Activated CD4-positive, alpha-beta T cell treated with anti-CD3 and anti-CD28 coated beads for 48 hours (primary cell): Measurements from ENCODE around the gene FDXACB1.

Experiments used
- DNase-seq: peaks from one replicate; pipeline ENCODE4 v3.0.0-alpha.2; 2020

FDXACB1 gene

DNA sequence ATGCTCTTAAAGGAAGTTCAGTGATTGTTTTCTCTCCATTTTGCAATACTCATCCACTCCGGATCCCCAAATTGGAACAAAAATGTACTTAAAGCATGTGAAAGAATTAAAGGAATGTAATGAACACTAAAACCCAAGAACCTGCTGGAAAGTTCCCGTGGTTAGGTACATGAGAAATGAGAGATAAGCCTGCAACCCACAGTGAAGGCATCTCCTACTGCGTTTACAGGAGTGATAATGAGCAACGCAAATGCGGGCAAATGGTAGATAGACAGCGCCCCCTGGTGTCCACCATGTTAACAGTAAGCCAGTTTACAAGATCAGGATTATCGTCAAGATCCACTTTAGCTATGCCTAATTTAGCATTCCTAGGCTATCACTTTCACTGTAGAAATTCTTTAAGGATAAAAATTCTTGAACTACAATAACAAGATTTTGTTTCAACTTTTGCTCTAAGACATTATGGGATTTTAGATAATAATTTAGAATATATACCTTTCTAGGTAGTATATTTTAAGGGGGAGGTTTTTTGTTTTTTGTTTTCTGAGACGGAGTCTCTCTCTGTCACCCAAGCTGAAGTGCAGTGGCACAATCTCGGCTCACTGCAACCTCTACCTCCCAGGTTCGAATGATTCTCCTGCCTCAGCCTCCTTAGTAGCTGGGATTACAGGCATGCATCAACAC is 37.5 kb downstream of the FDXACB1 start:
- DNase-seq, result peak; percentile 93

DNA sequence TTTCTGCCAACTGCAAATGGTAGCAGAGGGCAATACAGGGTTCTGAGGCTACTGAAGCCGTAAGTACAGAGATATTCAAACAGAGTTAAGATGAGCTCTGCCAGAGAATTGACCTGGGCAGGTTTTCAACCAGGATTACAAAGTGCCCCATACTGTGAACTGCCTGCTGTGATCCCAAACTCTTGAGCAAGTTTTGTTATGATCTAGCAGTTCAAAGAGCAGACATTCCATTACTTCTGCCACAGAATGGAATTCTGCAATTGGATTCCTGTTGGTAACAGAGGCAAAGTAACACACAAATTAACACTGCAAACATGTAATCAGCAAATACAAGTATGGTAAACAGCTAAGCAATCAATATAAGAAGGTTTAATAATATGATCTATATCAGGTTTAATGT is 38.8 kb downstream of the FDXACB1 start:
- DNase-seq, result no peak

- DNase-seq, result no peak
Observed at GRCh38 chr11:111838054-111838453, 40.9 kb downstream of the FDXACB1 start.

DNA sequence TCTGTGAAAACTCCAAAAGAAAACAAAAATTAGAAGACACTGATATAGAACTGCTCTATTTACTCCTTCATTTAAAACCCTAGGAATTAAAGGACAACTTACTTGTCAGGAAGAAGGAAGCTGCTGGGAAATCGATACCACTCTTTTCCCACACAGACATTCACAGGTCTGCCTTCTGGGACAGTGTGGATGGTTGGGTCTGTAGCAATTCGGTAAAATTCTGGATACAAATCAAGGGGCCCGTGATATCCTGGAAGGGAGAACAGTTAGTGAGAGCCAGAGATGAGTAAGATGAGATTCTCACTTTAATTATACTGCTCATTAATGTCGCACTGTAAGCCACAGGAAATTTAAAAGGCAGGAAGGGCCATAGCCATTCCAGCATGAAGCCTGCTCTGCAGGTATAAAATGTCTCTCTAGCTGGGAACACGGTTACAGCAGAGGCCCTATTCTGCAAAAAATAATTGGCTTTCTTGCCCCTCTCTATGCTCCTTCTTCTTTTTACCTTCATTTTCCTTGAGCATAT is 41.5 kb downstream of the FDXACB1 start:
- no peak for DNase-seq

DNA sequence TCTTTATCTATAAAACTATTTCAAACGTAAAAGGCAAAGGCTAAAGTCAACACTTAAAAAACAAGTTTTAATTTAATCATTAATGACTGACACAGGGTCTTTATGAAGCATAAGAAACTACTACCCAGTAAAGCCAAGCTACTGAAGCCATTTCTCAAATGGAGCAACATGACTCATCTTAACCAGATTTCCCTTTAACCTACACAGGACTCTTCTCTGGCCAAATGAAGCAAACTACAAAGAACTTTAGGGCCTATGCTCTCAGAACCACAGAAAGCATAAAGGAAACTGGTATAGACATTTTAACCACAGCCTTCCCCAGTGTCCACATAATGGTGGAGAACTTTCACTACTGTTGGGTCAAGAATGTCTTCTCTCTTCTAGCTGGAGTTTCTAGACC is 42.2 kb downstream of the FDXACB1 start:
- DNase-seq, result no peak

- no peak for DNase-seq
Observed at GRCh38 chr11:111836162-111836561, 42.8 kb downstream of the FDXACB1 start.

GRCh38 chr11:111835665-111836064 is 43.3 kb downstream of the FDXACB1 start:
- no peak for DNase-seq

- no peak for DNase-seq
Observed at GRCh38 chr11:111834432-111835163, 44.4 kb downstream of the FDXACB1 start.

- no peak for DNase-seq
Observed at GRCh38 chr11:111833524-111833923, 45.4 kb downstream of the FDXACB1 start.

DNA sequence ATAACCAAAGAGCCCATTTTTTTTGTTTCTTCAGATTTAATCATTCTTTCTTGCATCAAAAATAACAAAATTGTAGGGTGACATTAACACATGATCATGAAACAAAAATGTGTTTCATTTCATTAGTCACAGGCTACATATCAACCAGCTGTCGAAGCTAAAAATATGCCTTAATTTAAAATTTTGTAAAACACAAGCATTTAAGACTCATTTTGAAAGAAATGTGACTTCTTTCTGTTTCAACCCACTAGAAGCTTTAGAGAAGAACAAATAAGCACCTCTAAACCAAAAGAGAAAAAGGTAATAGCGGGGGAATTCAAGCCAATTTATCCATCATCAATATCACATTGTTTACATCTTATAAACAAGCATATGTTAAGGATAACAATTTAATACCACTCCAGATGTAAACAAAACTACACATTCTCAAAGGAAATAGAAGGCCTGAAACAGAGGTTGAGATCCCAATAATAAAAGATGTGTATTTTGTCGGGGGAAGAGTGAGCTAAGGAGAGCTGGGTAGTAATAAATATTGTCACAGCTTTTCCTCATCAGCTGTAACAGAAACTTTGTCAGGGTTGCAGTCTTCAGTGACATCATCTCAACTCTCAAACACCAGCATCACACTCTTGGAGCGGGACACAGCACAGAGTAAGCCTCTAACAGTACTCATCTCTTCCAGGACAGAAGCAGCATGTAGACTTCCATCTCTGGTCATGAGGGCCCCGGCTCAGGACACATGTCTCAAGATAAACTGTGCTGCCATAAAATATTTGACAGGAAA is 49.6 kb downstream of the FDXACB1 start:
- DNase-seq, result peak; percentile 3

GRCh38 chr11:111826322-111826950 is 52.5 kb downstream of the FDXACB1 start:
- no peak for DNase-seq
